Iris pigment epithelial cell (primary cell): ENCODE data around the gene DPP7.
"Not testable (repeated sequence)": the region's sequence is repeated elsewhere in the genome, so short reads cannot be mapped to it uniquely, and the experiment has no call there.

ENCODE experiments used
- DNase-seq: peaks from one replicate; pipeline ENCODE4 v3.0.0-alpha.2; 2011; ENCODE audit warnings: low read depth

Gene DPP7

GRCh38 chr9:137070906-137071275 is 43.6 kb downstream of the DPP7 start:
- DNase-seq: no peak

DNA sequence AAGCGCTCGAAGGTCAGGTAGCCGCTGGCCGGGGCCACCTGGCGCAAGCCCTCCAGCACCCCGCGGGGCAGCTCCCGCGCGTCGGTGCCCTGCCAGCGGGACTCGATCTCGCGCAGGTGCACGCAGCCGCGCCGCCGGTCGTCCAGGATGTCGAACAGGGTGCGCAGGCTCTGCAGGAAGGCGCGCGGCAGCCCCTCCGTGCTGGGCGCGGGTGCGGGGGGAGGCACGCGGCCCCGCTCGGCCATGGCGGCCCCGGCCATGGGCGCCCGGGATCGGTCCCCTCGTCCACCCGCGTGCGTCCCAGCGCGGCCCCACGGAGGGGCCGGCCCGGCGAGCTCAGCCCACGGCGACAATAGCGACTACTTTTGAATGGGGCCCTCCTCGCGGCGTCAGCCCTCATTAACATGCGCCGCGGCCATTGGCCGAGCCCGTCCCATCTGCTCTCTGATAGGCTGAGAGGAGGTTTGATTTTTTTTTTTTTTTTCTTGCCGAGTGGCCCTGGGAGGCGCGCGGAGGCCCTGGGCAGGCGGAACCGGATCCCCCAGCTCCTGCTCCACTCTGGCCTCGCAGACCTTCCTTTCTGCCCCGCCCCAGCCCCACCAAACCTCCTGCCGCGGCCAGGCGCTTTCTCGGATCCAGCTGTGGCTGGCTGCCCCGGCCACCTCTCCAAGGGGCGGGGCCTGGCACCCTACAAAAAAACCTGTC is 44.2 kb downstream of the DPP7 start, which contains the start of gene SAPCD2:
Gene SAPCD2 (minus strand): TSS at position 357 of the 705 bp plus-strand sequence. CDS start 97 bp downstream, at position 260.
- peak; percentile 80 for DNase-seq

GRCh38 chr9:137069508-137070091 is 44.9 kb downstream of the DPP7 start:
- DNase-seq: no peak

DNA sequence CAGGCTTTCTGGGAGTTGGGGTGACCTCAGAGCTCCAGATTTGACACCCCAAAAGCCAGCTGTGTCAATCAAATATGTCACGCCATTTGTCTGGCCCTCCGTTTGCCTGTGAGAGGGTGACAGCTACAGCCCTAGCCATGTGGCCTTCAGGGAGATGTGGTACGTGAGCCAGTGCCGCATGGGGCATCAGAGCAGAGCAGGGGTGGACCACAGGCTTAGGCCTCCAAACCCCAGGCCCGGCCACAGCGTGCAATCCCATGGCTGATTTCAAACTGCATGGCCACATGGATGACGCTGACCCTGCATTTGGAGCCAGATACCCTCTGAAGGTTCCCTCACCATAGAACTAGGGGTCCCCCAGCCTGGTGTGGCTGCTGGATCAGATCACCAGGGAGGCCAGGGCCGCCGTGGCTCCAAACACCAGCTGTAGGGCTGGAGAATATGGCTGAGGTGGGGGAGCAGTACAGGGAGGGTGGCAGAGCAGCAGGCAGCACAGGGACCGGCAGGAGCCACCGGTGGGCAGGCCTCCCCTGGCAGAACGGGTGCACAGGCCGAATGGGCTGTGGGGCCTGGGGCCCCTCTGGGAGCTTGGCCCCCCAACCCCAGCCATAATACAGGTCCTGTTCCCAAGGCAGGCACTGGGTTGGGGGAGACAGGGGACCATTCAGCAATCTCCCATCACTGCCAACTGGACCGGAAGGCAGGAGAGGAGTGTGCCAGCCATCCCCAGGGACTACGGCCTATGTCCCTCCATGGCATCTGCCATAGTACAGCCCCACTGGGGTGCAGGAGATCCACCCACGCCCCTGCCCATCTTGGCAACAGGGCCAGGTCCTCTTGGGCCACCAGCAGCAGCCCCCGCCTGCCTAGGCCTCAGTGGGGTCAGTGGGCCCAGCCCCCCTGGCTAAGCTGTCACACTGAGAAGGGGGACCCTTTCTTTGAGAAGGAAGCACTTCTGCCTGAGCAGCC is 45.7 kb downstream of the DPP7 start:
- no peak for DNase-seq

DNA sequence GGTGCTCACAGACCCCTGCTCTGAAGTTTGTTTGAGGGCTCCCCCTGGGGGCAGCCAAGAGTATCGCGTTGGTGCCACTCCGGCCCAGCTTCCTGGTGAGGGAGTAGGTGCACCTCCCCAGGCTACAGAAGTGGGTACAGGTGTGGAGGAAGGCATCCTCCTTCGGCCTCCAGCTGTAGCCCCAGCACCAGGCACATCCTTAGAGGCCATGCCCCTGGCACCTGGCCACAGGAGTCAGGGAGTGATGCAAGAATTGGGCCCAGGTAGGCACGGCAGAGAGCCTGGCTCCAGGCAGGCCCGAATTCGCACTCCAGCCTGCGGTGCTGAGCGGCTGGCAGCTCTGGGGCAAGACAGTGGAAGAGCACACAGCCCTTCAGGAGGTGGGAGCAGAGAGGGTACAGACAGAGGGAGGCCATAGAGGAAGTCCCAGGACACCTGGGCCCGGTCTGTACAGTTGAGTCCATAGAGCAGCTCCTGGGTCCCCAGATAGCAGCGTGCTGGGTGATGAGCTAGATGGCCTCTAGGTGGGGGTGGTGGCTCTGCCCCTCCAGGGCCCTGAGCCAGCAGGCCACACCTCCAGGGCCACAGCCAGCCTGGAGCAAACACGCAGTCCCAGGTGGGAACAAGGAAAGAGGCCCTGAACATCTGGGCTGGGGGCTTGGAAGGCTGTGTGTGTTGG is 46.5 kb downstream of the DPP7 start:
- DNase-seq: peak; percentile 67

- DNase-seq: no peak
These were observed 48.3 kb downstream of the DPP7 start for GRCh38 chr9:137066096-137066861.

DNA sequence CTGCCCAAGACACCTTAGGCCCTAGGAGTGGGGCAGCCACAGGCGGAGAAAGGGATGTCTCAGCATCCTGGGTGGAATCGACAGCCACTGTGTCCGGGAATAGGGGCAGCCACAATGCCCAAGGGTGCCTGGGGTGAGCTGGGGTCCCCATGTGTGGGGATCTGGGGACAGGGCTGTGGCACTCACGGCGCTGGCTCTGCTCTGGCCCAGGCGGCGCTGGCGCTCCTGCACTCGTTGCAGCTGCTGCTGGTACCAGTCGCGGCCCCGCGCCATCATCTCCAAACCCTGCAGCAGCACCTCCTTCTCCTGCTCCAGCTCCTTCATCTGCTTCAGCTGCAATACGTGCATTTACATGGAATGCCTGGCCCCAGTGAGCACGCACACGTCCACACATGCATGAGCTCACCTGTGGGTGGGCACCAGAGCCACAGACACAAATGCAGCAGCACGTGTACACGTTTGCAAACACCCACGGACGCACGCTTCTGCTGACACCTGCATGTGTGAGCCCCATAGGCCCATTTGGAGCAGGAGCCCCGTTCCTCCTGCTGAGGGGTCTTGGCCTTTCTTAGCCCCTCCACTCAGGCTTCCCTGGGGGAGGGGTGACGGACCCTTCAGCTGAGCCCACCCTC is 49.1 kb downstream of the DPP7 start:
- DNase-seq: no peak

- DNase-seq: no peak
These were observed 49.7 kb downstream of the DPP7 start for GRCh38 chr9:137064880-137065164.

GRCh38 chr9:137064027-137064879 is 50.3 kb downstream of the DPP7 start:
- peak; percentile 28 for DNase-seq

DNA sequence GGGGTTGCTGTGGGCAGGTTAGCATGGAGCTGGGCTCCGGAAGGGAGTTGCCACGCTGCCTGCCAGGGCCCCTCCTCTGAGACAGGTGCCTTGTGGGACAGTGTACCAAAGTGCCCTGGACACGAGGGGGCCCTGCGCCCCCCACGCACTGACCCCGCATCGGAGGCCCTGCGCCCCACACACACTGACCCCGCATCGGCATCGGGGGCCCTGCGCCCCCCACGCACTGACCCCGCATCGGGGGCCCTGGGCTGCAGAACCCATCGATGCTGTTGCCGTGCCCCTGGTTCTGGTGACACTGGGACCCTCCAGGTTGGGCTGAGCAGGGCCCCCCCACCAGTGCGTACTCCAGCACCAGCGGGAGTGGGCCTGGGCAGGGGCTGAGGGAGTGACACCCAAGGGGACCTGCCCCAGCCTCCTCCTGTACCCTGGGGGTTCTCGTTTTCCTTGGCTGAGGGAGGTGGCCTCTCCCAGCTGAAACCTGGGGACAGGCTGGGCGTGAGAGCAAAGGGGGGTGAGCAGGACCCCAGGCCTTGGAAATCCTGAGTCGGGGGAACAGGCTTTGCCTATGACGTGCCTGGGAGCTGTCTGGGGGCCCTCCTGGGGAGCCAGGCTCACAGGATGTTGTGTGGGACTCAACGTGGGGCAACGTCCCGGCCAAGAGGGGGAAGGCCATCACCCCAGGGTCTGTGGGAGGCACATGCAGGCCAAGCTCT is 51.1 kb downstream of the DPP7 start:
- DNase-seq: no peak

- not testable (repeated sequence) for DNase-seq
These were observed 51.7 kb downstream of the DPP7 start for GRCh38 chr9:137062798-137063197.

- no peak for DNase-seq
These were observed 52.1 kb downstream of the DPP7 start for GRCh38 chr9:137062384-137062783.
